K562 (cell line): ENCODE results near the gene CNTRL. TPM values are rescaled to one million over a fixed set of nuclear protein-coding genes. Genes with fewer than 3 reads are reported as not detected.

Experiments
- ATAC-seq: fragments of 200-7000 bp; cut with Tn5 transposase; 3 replicates; pipeline ENCODE4 v1.9.1; 2020; ENCODE audit warnings: moderate library complexity
- BruUV-seq: library from RNA; stranded (reverse); fragments of 400-500 nt; replicated peaks from 2 replicates; lab custom pipeline; 2021; lab: Mats Ljungman, UMichigan
- CTCF ChIA-PET: fragments of 300-600 bp; formaldehyde crosslinking; extraction: SDS; loops from one replicate; lab custom pipeline; 2021; ENCODE audit warnings: low intra/inter-chr PET ratio; lab: Yijun Ruan, JAX
- POLR2A ChIA-PET: fragments of 300-600, 350-650 bp; sonication (Branson Sonifier 250); formaldehyde crosslinking; extraction: SDS; loops from one replicate; lab custom pipeline; 2021; ENCODE audit warnings: antibody characterized with exemption, inconsistent platforms; lab: Yijun Ruan, JAX
- DNase-seq, 4 experiments: peaks; one replicate each; pipeline versions ENCODE4 v3.0.0 to v3.0.0-alpha.2; 2011 to 2018; ENCODE audit warnings: low spot score in 3 of 4, mixed read lengths in 3 of 4; ENCODE audit errors: extremely low read depth in 1 of 4
- FAIRE-seq: peaks from 2 replicates; lab custom pipeline; 2011; peaks lifted over from hg19 to GRCh38; lab: Jason Lieb, UNC
- H2AFZ ChIP-seq: 2 replicates; pipeline ENCODE4 v1.6.0; 2011; ENCODE audit warnings: low read depth, low read length, control low read depth, inconsistent platforms
- H3K27ac ChIP-seq: fragments of 200-600 bp; 3 replicates; pipeline ENCODE4 v1.8.0; 2011; ENCODE audit warnings: low read depth, mild to moderate bottlenecking, control low read depth, inconsistent platforms, low read length, moderate library complexity, mixed read lengths; ENCODE audit errors: extremely low read depth
- H3K27me3 ChIP-seq, 2 experiments: fragments of 300-600 bp in 1 of 2; 2 replicates in 1 of 2; 3 replicates in 1 of 2; pipeline versions ENCODE4 v1.6.0 to v1.8.0; 2011; ENCODE audit warnings: inconsistent platforms in 2 of 2, low read length in 2 of 2, mild to moderate bottlenecking in 1 of 2, mixed read lengths in 1 of 2, moderate library complexity in 1 of 2; ENCODE audit not compliant: control insufficient read depth in 2 of 2, insufficient read depth in 2 of 2
- H3K36me3 ChIP-seq: fragments of 300-600 bp; 3 replicates; pipeline ENCODE4 v1.8.0; 2011; ENCODE audit warnings: mild to moderate bottlenecking, low read length, inconsistent platforms; ENCODE audit not compliant: control insufficient read depth, insufficient read depth
- H3K4me1 ChIP-seq, 2 experiments: fragments of 200-600 bp in 1 of 2; replicated peaks in 1 of 2; 2 replicates in 1 of 2; 3 replicates in 1 of 2; pipeline versions ENCODE4 v1.5.1 to v1.8.0; 2011; ENCODE audit warnings: inconsistent platforms in 2 of 2, low read length in 2 of 2, mild to moderate bottlenecking in 1 of 2, mixed read lengths in 1 of 2, moderate library complexity in 1 of 2; ENCODE audit not compliant: control insufficient read depth in 2 of 2, insufficient read depth in 2 of 2
- H3K4me2 ChIP-seq: 2 replicates; pipeline ENCODE4 v1.6.1; 2011; ENCODE audit warnings: low read length, control low read depth, inconsistent platforms, mixed read lengths; ENCODE audit not compliant: insufficient read depth
- H3K4me3 ChIP-seq: fragments of 200-600 bp; sonication (generic), shearing (Covaris generic); 2 replicates; pipeline ENCODE4 v1.5.1; 2016; ENCODE audit warnings: control low read depth, inconsistent platforms
- H3K79me2 ChIP-seq: fragments of 200-600 bp; 3 replicates; pipeline ENCODE4 v1.8.0; 2011; ENCODE audit warnings: low read length, inconsistent platforms; ENCODE audit not compliant: control insufficient read depth, insufficient read depth
- H3K9ac ChIP-seq, 2 experiments: 2 replicates each; pipeline versions ENCODE4 v1.6.0 to v1.6.1; 2011; ENCODE audit warnings: low read depth in 2 of 2, low read length in 2 of 2, control low read depth in 1 of 2, inconsistent platforms in 1 of 2, mild to moderate bottlenecking in 1 of 2, mixed read lengths in 1 of 2; ENCODE audit not compliant: insufficient read depth in 1 of 2
- H3K9me1 ChIP-seq: one replicate; pipeline ENCODE4 v1.6.0; 2011; ENCODE audit warnings: inconsistent platforms, mild to moderate bottlenecking, low read length, moderate library complexity; ENCODE audit not compliant: control insufficient read depth, insufficient read depth
- H3K9me3 ChIP-seq: replicated peaks from 2 replicates; pipeline ENCODE4 v1.5.1; 2011; ENCODE audit warnings: low read depth, low read length, inconsistent platforms; ENCODE audit not compliant: control insufficient read depth, insufficient read depth
- H4K20me1 ChIP-seq: replicated peaks from 2 replicates; pipeline ENCODE4 v1.6.1; 2011; ENCODE audit warnings: low read length, inconsistent platforms, mixed read lengths; ENCODE audit not compliant: control insufficient read depth, insufficient read depth
- ATF2 ChIP-seq: sonication (generic); formaldehyde crosslinking; IDR thresholded peaks from 2 replicates; pipeline ENCODE4 v1.8.1; 2022; ENCODE audit warnings: missing genetic modification reagents
- BCL6 ChIP-seq: fragments of 250-450 bp; sonication (Bioruptor Pico); IDR thresholded peaks from 2 replicates; pipeline ENCODE4 v1.4.0; 2020
- BHLHE40 ChIP-seq: IDR thresholded peaks from 2 replicates; pipeline ENCODE4 v1.6.1; 2011; ENCODE audit warnings: low read length, improper control_type of control experiment
- CHD2 ChIP-seq: IDR thresholded peaks from 2 replicates; pipeline ENCODE4 v1.6.1; 2011; ENCODE audit warnings: low read depth, low read length
- CLOCK ChIP-seq: fragments of 250-450 bp; sonication (Bioruptor Pico); IDR thresholded peaks from 2 replicates; pipeline ENCODE4 v1.4.0; 2020; ENCODE audit warnings: mild to moderate bottlenecking, moderate library complexity, borderline replicate concordance
- KDM2B ChIP-seq: fragments of 250-450 bp; sonication (Bioruptor Pico); IDR thresholded peaks from 2 replicates; pipeline ENCODE4 v1.8.0; 2021; ENCODE audit warnings: mild to moderate bottlenecking, moderate library complexity
- KLF10 ChIP-seq: fragments of 250-450 bp; sonication (Bioruptor Pico); IDR thresholded peaks from 2 replicates; pipeline ENCODE4 v1.6.1; 2021; ENCODE audit warnings: matching md5 sums
- LARP7 ChIP-seq: fragments of 450-650 bp; IDR thresholded peaks from 2 replicates; pipeline ENCODE4 v1.6.1; 2016
- SP1 ChIP-seq: sonication (generic); formaldehyde crosslinking; IDR thresholded peaks from 2 replicates; pipeline ENCODE4 v1.8.1; 2022; ENCODE audit warnings: mild to moderate bottlenecking, missing genetic modification reagents
- THAP7 ChIP-seq: fragments of 250-450 bp; sonication (Bioruptor Pico); IDR thresholded peaks from 2 replicates; pipeline ENCODE4 v1.5.0; 2021
- ZEB2 ChIP-seq: fragments of 450-650 bp; IDR thresholded peaks from 2 replicates; pipeline ENCODE4 v1.6.1; 2016
- ZFX ChIP-seq: sonication (generic); formaldehyde crosslinking; IDR thresholded peaks from 2 replicates; pipeline ENCODE4 v1.8.0; 2022; ENCODE audit warnings: mild to moderate bottlenecking, missing genetic modification reagents, moderate library complexity
- ZNF445 ChIP-seq: fragments of 250-450 bp; sonication (Bioruptor Pico); IDR thresholded peaks from 2 replicates; pipeline ENCODE4 v1.4.0; 2020; ENCODE audit warnings: low read depth, mild to moderate bottlenecking, moderate library complexity
- ZNF584 ChIP-seq: fragments of 200-800 bp; sonication (Bioruptor generic); IDR thresholded peaks from 2 replicates; pipeline ENCODE4 v1.6.1; 2016; ENCODE audit warnings: low read depth, mild to moderate bottlenecking, missing genetic modification characterization, missing compliant biosample characterization
- WGBS: fragments of 100-300 bp; shearing (Covaris generic); methylation state at CpG from one replicate; pipeline ENCODE4 v1.1.6; 2016; ENCODE audit warnings: low coverage, mixed read lengths; ENCODE audit not compliant: insufficient coverage; ENCODE audit errors: missing lambda C conversion rate; 5-methylcytosine and 5-hydroxymethylcytosine counted together
- in situ Hi-C: fragments of 300-500 bp; cut with MboI; formaldehyde crosslinking; loops from 4 replicates; pipeline ENCODE4 v1.15.0; 2018; ENCODE audit warnings: inconsistent platforms, mixed read lengths
- intact Hi-C: fragments of 100-400 bp; cut with micrococcal nuclease; formaldehyde crosslinking; loops from 2 replicates; pipeline ENCODE4 v1.14.2; 2022
- polyA plus RNA-seq, 8 experiments: library from polyadenylated mRNA; depleted of rRNA in 4 of 8; stranded (reverse) in 5 of 8; unstranded in 3 of 8; fragments of >200 nt; fragmentation: Nextera tagmentation in 2 of 8; fragmentation: Illumina TruSeq in 1 of 8; extraction: Ambion mirVana in 2 of 8; extraction: Trizol in 1 of 8; gene quantifications; 2 replicates each; pipeline versions ENCODE4 v1.2.1 to v1.2.3, GENCODE V29; 2011 to 2014; ENCODE audit warnings: inconsistent platforms in 1 of 8, missing spikeins in 1 of 8
- total RNA-seq, 7 experiments: library from RNA; depleted of rRNA in 6 of 7; stranded (reverse); fragments of >200 nt in 6 of 7; fragmentation: Illumina TruSeq in 2 of 7; extraction: Trizol in 2 of 7; gene quantifications; 2 replicates each; pipeline versions ENCODE4 v1.2.1 to v1.2.3, GENCODE V29; 2011 to 2021; ENCODE audit warnings: low replicate concordance in 1 of 7

Gene CNTRL
- total and polyA plus RNA-seq, 9 of the 15 experiments (the other 6 are each of a cell fraction or from before 2014, with no cell fraction given) = 9.2 to 28.9 (median 20.5) TPM

GRCh38 chr9:121141306-121141705 lies 66.6 kb downstream of the CNTRL start:
- H3K9ac ChIP-seq = no peak overlapping the region
- DNase-seq = no peak
- ATAC-seq = no peak
- H3K4me1 ChIP-seq = no peaks in the 10 kb centered on the region
- H3K9me3 ChIP-seq = no peaks in the 10 kb centered on the region
- H3K27ac ChIP-seq = no peak overlapping the region
- H4K20me1 ChIP-seq = no peaks in the 10 kb centered on the region
- FAIRE-seq = no peak
- ChIA-PET CTCF (no interaction called here), POLR2A (no interaction called here)
- no peak overlapping the region for H3K4me2 ChIP-seq
- H3K27me3 ChIP-seq = no peaks in the 10 kb centered on the region
- no peak overlapping the region for H2AFZ ChIP-seq
- no peaks in the 10 kb centered on the region for H3K79me2 ChIP-seq
- intact Hi-C loops = no loop called here
- no peak for TF ChIP-seq BCL6 (CRISPR knock-in tag)
- TF ChIP-seq, all 486 proteins: peak for 0
- H3K36me3 ChIP-seq = peaks cover 82% of the 10 kb centered on the region
- in situ Hi-C loops = no loop called here
- H3K9me1 ChIP-seq = no peaks in the 10 kb centered on the region
- no TSS peak for BruUV-seq
- 90% methylated on average over 1 of the region's 1 CpG for WGBS
- no peak overlapping the region for H3K4me3 ChIP-seq

DNA sequence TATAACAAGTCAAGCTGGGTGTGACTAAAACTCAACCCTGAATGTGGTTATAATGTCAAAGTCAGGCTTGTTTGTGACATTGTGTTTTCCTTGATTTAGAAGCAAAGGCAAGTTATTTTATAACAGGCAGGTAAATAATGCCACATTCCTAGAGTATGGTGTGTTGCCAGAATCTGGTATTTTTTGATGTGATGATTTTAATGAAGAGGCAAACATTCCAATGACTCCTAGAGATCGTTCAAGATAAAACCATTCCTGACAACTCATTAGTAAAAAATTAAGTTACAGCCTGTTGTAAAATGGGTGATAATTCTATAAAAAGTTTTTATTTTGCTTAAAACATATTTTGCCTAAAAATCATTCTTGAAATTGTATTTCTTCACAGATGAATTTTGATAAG lies 67.0 kb downstream of the CNTRL start:
- Histone ChIP-seq H4K20me1 (no peaks in the 10 kb centered on the region), H3K9ac (no peak overlapping the region), H3K9me3 (no peaks in the 10 kb centered on the region), H3K79me2 (no peaks in the 10 kb centered on the region), H3K9me1 (no peaks in the 10 kb centered on the region), H3K27me3 (no peaks in the 10 kb centered on the region), H2AFZ (no peak overlapping the region), H3K4me2 (no peak overlapping the region), H3K4me3 (no peak overlapping the region), H3K27ac (no peak overlapping the region), H3K36me3 (peaks cover 83% of the 10 kb centered on the region), H3K4me1 (no peaks in the 10 kb centered on the region)
- ATAC-seq (no peak), DNase-seq (no peak), FAIRE-seq (no peak)
- CTCF ChIA-PET = no interaction called here
- no TSS peak for BruUV-seq
- 87% methylated on average over 1 of the region's 1 CpG for WGBS
- intact Hi-C loops (no loop called here), in situ Hi-C loops (no loop called here)
- POLR2A ChIA-PET = no interaction called here
- no peak for TF ChIP-seq SP1 (CRISPR knock-in tag)
- TF ChIP-seq KDM2B = no peak
- TF ChIP-seq ATF2 (CRISPR knock-in tag) = no peak
- TF ChIP-seq ZEB2 = no peak
- no peak for TF ChIP-seq CLOCK
- no peak for TF ChIP-seq ZFX
- no peak for TF ChIP-seq KLF10
- TF ChIP-seq BHLHE40 = no peak
- no peak for TF ChIP-seq LARP7
- TF ChIP-seq THAP7 (CRISPR knock-in tag) = no peak
- no peak for TF ChIP-seq ZNF584 (CRISPR knock-in tag)
- TF ChIP-seq CHD2 = no peak
- no peak for TF ChIP-seq ZNF445
